K562 (cell line): ENCODE measurements around the gene SDHAF1. TPM values are rescaled to one million over a fixed set of nuclear protein-coding genes. Genes with fewer than 3 reads are reported as not detected.
A peak's percentile ranks its signal among the peaks of the same experiment; 100 is the strongest.

Source experiments
- ARID3A ChIP-seq: IDR thresholded peaks from 2 replicates; pipeline ENCODE4 v1.6.1; 2012; ENCODE audit warnings: low read depth, low read length, improper control_type of control experiment, borderline replicate concordance
- DMBX1 ChIP-seq: fragments of 250-450 bp; sonication (Bioruptor Pico); IDR thresholded peaks from 2 replicates; pipeline ENCODE4 v1.8.0; 2022; ENCODE audit warnings: inconsistent platforms, mild to moderate bottlenecking, moderate library complexity, borderline replicate concordance
- GATAD2A ChIP-seq: fragments of 450-650 bp; IDR thresholded peaks from 2 replicates; pipeline ENCODE4 v1.6.1; 2017
- ID3 ChIP-seq, 2 experiments: fragments of 250-450 bp in 1 of 2; fragments of 450-650 bp in 1 of 2; sonication (Bioruptor Pico) in 1 of 2; IDR thresholded peaks; 2 replicates each; pipeline versions ENCODE4 v1.6.1 to v1.8.0; 2016 to 2021; ENCODE audit warnings: mild to moderate bottlenecking in 2 of 2, moderate library complexity in 2 of 2, missing compliant biosample characterization in 1 of 2, missing genetic modification characterization in 1 of 2
- MED1 ChIP-seq: sonication (generic); formaldehyde crosslinking; IDR thresholded peaks from 2 replicates; pipeline ENCODE4 v1.8.1; 2023; ENCODE audit warnings: missing genetic modification reagents, borderline replicate concordance
- MXI1 ChIP-seq: IDR thresholded peaks from 2 replicates; pipeline ENCODE4 v1.6.1; 2011; ENCODE audit warnings: low read depth, mild to moderate bottlenecking, improper control_type of control experiment, low read length
- RBBP5 ChIP-seq: fragments of 200-600 bp; sonication (generic); IDR thresholded peaks from 2 replicates; pipeline ENCODE4 v1.6.1; 2012; ENCODE audit warnings: borderline replicate concordance, mild to moderate bottlenecking, low read length, control low read depth, inconsistent platforms; ENCODE audit not compliant: insufficient read depth, poor library complexity, severe bottlenecking
- RFX5 ChIP-seq: IDR thresholded peaks from 2 replicates; pipeline ENCODE4 v1.6.1; 2011; ENCODE audit warnings: low read depth, mild to moderate bottlenecking, improper control_type of control experiment, low read length
- SIN3A ChIP-seq, 2 experiments: fragments of 150-350 bp in 1 of 2; IDR thresholded peaks; 2 replicates each; pipeline ENCODE4 v1.6.1; 2011 to 2016; ENCODE audit warnings: borderline replicate concordance in 2 of 2, low read depth in 2 of 2, low read length in 2 of 2, mild to moderate bottlenecking in 2 of 2, moderate library complexity in 2 of 2; ENCODE audit not compliant: control insufficient read depth in 1 of 2
- SMC3 ChIP-seq: conservative IDR thresholded peaks from 2 replicates; pipeline ENCODE4 v1.6.1; 2011; ENCODE audit warnings: low read depth, low read length, improper control_type of control experiment; ENCODE audit not compliant: insufficient read depth
- SPI1 ChIP-seq: IDR thresholded peaks from 2 replicates; pipeline ENCODE4 v1.6.1; 2011; ENCODE audit warnings: low read depth, low read length, control low read depth, borderline replicate concordance
- TAF9B ChIP-seq: fragments of 450-650 bp; IDR thresholded peaks from 2 replicates; pipeline ENCODE4 v1.6.1; 2018; ENCODE audit warnings: mild to moderate bottlenecking; ENCODE audit not compliant: partially characterized antibody
- ZBTB11 ChIP-seq, 3 experiments: fragments of 200-800 bp in 1 of 3; fragments of 250-450 bp in 1 of 3; fragments of 450-650 bp in 1 of 3; sonication (Bioruptor Pico) in 1 of 3; sonication (Bioruptor generic) in 1 of 3; formaldehyde crosslinking in 1 of 3; IDR thresholded peaks; 2 replicates each; pipeline versions ENCODE4 v1.6.1 to v1.8.0; 2016 to 2022; ENCODE audit warnings: mild to moderate bottlenecking in 2 of 3, missing genetic modification characterization in 2 of 3, missing compliant biosample characterization in 1 of 3, moderate library complexity in 1 of 3
- ZNF354B ChIP-seq: fragments of 250-450 bp; sonication (Bioruptor Pico); IDR thresholded peaks from 2 replicates; pipeline ENCODE4 v1.4.0; 2020
- ZNF512 ChIP-seq: IDR thresholded peaks from 2 replicates; pipeline ENCODE4 v1.6.1; 2016; ENCODE audit warnings: missing genetic modification characterization, missing compliant biosample characterization
- polyA plus RNA-seq, 8 experiments: library from polyadenylated mRNA; depleted of rRNA in 4 of 8; stranded (reverse) in 5 of 8; unstranded in 3 of 8; fragments of >200 nt; fragmentation: Nextera tagmentation in 2 of 8; fragmentation: Illumina TruSeq in 1 of 8; extraction: Ambion mirVana in 2 of 8; extraction: Trizol in 1 of 8; gene quantifications; 2 replicates each; pipeline versions ENCODE4 v1.2.1 to v1.2.3, GENCODE V29; 2011 to 2014; ENCODE audit warnings: inconsistent platforms in 1 of 8, missing spikeins in 1 of 8
- total RNA-seq, 7 experiments: library from RNA; depleted of rRNA in 6 of 7; stranded (reverse); fragments of >200 nt in 6 of 7; fragmentation: Illumina TruSeq in 2 of 7; extraction: Trizol in 2 of 7; gene quantifications; 2 replicates each; pipeline versions ENCODE4 v1.2.1 to v1.2.3, GENCODE V29; 2011 to 2021; ENCODE audit warnings: low replicate concordance in 1 of 7

SDHAF1 gene
- total and polyA plus RNA-seq, 9 of the 15 experiments (the other 6 are each of a cell fraction or from before 2014, with no cell fraction given) = 0.42 to 55.7 (median 18.8) TPM

DNA sequence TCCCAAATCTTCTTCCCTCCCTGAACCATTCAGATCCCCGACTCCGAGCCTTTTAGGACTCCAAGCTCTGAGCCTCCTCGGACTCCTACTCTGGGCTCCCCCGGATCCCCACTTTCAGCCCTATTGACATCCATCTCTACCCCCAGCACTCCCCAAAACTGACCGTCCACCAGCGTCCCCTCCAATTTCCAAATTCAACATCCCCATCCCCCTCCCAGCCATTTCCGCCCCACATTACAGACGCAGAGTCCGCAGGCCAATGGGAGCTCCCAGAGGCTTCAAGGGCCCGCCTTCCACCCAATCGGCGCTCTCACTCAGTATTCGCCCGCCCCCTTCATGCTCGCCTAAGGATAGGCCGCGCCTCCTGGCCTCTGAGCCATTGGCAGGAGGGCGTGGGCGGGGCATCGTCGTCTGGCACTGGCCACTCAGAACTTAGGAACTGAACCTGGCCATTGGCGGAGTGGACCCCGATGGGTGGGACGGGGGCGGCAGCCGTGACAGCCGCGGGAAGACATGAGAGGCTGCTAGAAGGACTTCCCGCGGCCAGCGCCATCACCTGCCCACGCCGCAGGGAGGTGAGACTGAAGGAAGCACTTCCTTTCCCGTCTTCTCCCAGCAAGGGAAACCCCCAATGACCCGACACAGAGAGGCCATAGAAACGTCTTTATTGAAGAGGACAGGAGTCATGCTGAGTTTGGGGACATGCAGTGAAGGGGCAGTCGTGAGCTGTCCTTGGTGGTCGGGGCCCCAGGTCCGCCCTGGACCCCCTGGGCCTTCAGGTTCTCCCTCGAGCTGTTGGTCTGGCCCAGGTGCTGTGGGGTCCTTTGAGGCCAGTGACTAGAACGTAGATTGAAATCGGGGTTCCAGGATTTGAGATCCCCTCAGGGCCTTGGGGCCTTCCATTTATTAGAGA, 19.3 kb downstream of the SDHAF1 start, which contains the start of gene ALKBH6 (continued):
- no peak for TF ChIP-seq GATAD2A
- TF ChIP-seq TAF9B = peak; percentile 72
- TF ChIP-seq ARID3A = peak; percentile 69; the same call in 1 of the 2 replicates
- peak; percentile 55; the same call in 1 of the 2 replicates for TF ChIP-seq MXI1
- TF ChIP-seq DMBX1 (CRISPR knock-in tag) = no peak
- TF ChIP-seq SIN3A (IDR thresholded peaks at IDR 0.05; ENCODE audit: borderline replicate concordance in 2 of 2, control insufficient read depth in 1 of 2, low read depth in 2 of 2, low read length in 2 of 2) = peak; percentile 60 to 76; a peak in 2 of 4 replicates
- TF ChIP-seq RFX5 = no peak
- TF ChIP-seq ZNF512 (tag) = no peak
- no peak for TF ChIP-seq ID3 (CRISPR knock-in tag; IDR thresholded peaks at IDR 0.05)
- TF ChIP-seq ID3 (tag; IDR thresholded peaks at IDR 0.05) = no peak
- 0 out of 2 replicates have a peak, but pooled peaks have one; percentile 43 for TF ChIP-seq SPI1
- TF ChIP-seq ZNF354B (CRISPR knock-in tag) = no peak
- TF ChIP-seq ZBTB11 (CRISPR knock-in tag; IDR thresholded peaks at IDR 0.05) = no peak
- TF ChIP-seq MED1 (CRISPR knock-in tag) = no peak
- no peak for TF ChIP-seq SMC3
- TF ChIP-seq RBBP5 = no peak
